Upper lobe of left lung (tissue), 6 donors: Measurements from ENCODE around the gene TJP3. TPM values are rescaled to one million over a fixed set of nuclear protein-coding genes. Genes with fewer than 3 reads are reported as not detected.

Experiments used
- ATAC-seq, 2 donors: fragments of 200-7000 bp; cut with Tn5 transposase; one replicate each; pipeline ENCODE4 v1.9.1; 2022; ENCODE audit warnings: mild to moderate bottlenecking in 2 of 2, moderate library complexity in 2 of 2; ENCODE audit not compliant: low FRiP score in 2 of 2
- DNase-seq, 2 donors: peaks; one replicate each; pipeline ENCODE4 v3.0.0-alpha.2; 2019 to 2020
- H3K27ac ChIP-seq, 4 donors: fragments of 200-600 bp; sonication (generic); one replicate each; pipeline ENCODE4 v1.5.1; 2016 to 2019
- H3K27me3 ChIP-seq, 4 donors: fragments of 200-600 bp; sonication (generic); one replicate each; pipeline ENCODE4 v1.5.1; 2017 to 2019
- H3K36me3 ChIP-seq, 4 donors: fragments of 200-600 bp; sonication (generic); one replicate each; pipeline ENCODE4 v1.5.1; 2016 to 2019
- H3K4me1 ChIP-seq, 4 donors: fragments of 200-600 bp; sonication (generic); one replicate each; pipeline ENCODE4 v1.5.1; 2018 to 2019
- H3K4me3 ChIP-seq, 4 donors: fragments of 200-600 bp; sonication (generic); one replicate each; pipeline ENCODE4 v1.5.1; 2017 to 2019; ENCODE audit warnings: mild to moderate bottlenecking in 2 of 4, moderate library complexity in 1 of 4
- H3K9me3 ChIP-seq, 4 donors: fragments of 200-600 bp; sonication (generic); one replicate each; pipeline ENCODE4 v1.5.1; 2018 to 2019
- CTCF ChIP-seq, 6 experiments: fragments of 450-650 bp in 4 of 6; fragments of 200-600 bp in 2 of 6; sonication (generic) in 2 of 6; IDR thresholded peaks; one replicate each; pipeline ENCODE4 v1.5.1; 2016 to 2019; ENCODE audit warnings: antibody characterized with exemption in 6 of 6
- EP300 ChIP-seq, 4 donors: sonication (generic); formaldehyde crosslinking; IDR thresholded peaks; one replicate each; pipeline ENCODE4 v1.5.1; 2017; ENCODE audit warnings: antibody characterized with exemption in 4 of 4, control low read depth in 2 of 4
- POLR2A ChIP-seq, 4 donors: fragments of 450-650 bp; IDR thresholded peaks; one replicate each; pipeline ENCODE4 v1.5.1; 2016 to 2017; ENCODE audit warnings: antibody characterized with exemption in 4 of 4, mild to moderate bottlenecking in 2 of 4
- POLR2AphosphoS5 ChIP-seq, 2 donors: sonication (generic); formaldehyde crosslinking; IDR thresholded peaks; one replicate each; pipeline ENCODE4 v1.5.1; 2017; ENCODE audit warnings: antibody characterized with exemption in 2 of 2
- WGBS, 2 donors: methylation state at CpG; one replicate each; pipeline ENCODE4 v1.1.5; 2017 to 2018; 5-methylcytosine and 5-hydroxymethylcytosine counted together
- total RNA-seq, 6 donors: library from RNA; depleted of rRNA in 4 of 6; stranded (reverse); fragments of >200 nt in 4 of 6; gene quantifications; one replicate each; pipeline versions ENCODE4 v1.1.0 to v1.2.1, GENCODE V29; 2016 to 2021
- donor health status: DM: no; HTN: no; CAD: no; lungs with moderate emphysema.
- donor health status: DM: no; HTN: yes; CAD: no; lungs with severe emphysema.

TJP3 gene
- total RNA-seq, 6 donors from 2014 or later, result 27.2 to 94.3 (median 55.5) TPM

GRCh38 chr19:3745363-3746045 is 37.3 kb downstream of the TJP3 start:
- no peak for DNase-seq
- no peak for TF ChIP-seq POLR2AphosphoS5 (IDR thresholded peaks at IDR 0.05)
- Histone ChIP-seq H3K9me3 (no peaks in the 10 kb centered on the region), H3K36me3 (peaks cover 4 to 19% (median 13%) of the 10 kb centered on the region in 4 donors), H3K4me1 (no peaks in the 10 kb centered on the region), H3K27ac (no peak overlapping the region), H3K4me3 (no peak overlapping the region), H3K27me3 (no peaks in the 10 kb centered on the region)
- peak in 1 of 2 donors; percentile 4 for ATAC-seq
- 63 to 77% methylated on average over 8 of the region's 8 CpGs for WGBS, 2 donors

GRCh38 chr19:3746371-3747056 is 38.3 kb downstream of the TJP3 start:
- H3K27me3 ChIP-seq, result no peaks in the 10 kb centered on the region
- peak in 1 of 2 donors; percentile 7 for ATAC-seq
- WGBS, 2 donors, result 74% methylated on average over 26 to 30 of the region's 31 CpGs
- no peaks in the 10 kb centered on the region for H3K4me1 ChIP-seq
- no peaks in the 10 kb centered on the region for H3K9me3 ChIP-seq
- peaks cover 11 to 25% (median 21%) of the 10 kb centered on the region in 4 donors for H3K36me3 ChIP-seq
- TF ChIP-seq POLR2AphosphoS5 (IDR thresholded peaks at IDR 0.05), result no peak
- TF ChIP-seq CTCF (IDR thresholded peaks at IDR 0.05), result no peak
- TF ChIP-seq POLR2A (IDR thresholded peaks at IDR 0.05), result no peak
- TF ChIP-seq EP300 (IDR thresholded peaks at IDR 0.05), result no peak
- H3K27ac ChIP-seq, result no peak overlapping the region
- DNase-seq, result peak in 1 of 2 donors; percentile 77
- no peak overlapping the region for H3K4me3 ChIP-seq

- H3K4me3 ChIP-seq, result no peak overlapping the region
- 81 to 83% methylated on average over 8 of the region's 8 CpGs for WGBS, 2 donors
- ATAC-seq (no peak), DNase-seq (peak in 1 of 2 donors; percentile 41)
- TF ChIP-seq POLR2AphosphoS5 (IDR thresholded peaks at IDR 0.05) (no peak), EP300 (IDR thresholded peaks at IDR 0.05) (no peak), CTCF (IDR thresholded peaks at IDR 0.05) (no peak), POLR2A (IDR thresholded peaks at IDR 0.05) (no peak)
- H3K9me3 ChIP-seq, result no peaks in the 10 kb centered on the region
- no peaks in the 10 kb centered on the region for H3K4me1 ChIP-seq
- no peak overlapping the region for H3K27ac ChIP-seq
- peaks cover 12 to 47% (median 41%) of the 10 kb centered on the region in 4 donors for H3K36me3 ChIP-seq
- H3K27me3 ChIP-seq, result no peaks in the 10 kb centered on the region
These were observed 40.8 kb downstream of the TJP3 start for GRCh38 chr19:3748965-3749364.

- Histone ChIP-seq H3K27me3 (no peaks in the 10 kb centered on the region), H3K36me3 (peaks cover 12 to 51% (median 44%) of the 10 kb centered on the region in 4 donors), H3K27ac (no peak overlapping the region), H3K4me1 (no peaks in the 10 kb centered on the region), H3K4me3 (no peak overlapping the region), H3K9me3 (no peaks in the 10 kb centered on the region)
- TF ChIP-seq POLR2A (IDR thresholded peaks at IDR 0.05) (no peak), CTCF (IDR thresholded peaks at IDR 0.05) (no peak)
- DNase-seq (no peak), ATAC-seq (no peak)
- 89 to 98% methylated on average over 1 to 2 of the region's 2 CpGs for WGBS, 2 donors
These were observed 42.0 kb downstream of the TJP3 start for GRCh38 chr19:3750211-3750610.

- H3K36me3 ChIP-seq, result peaks cover 12 to 51% (median 44%) of the 10 kb centered on the region in 4 donors
- 98 to 100% methylated on average over 7 to 30 of the region's 30 CpGs for WGBS, 2 donors
- H3K27ac ChIP-seq, result no peak overlapping the region
- no peaks in the 10 kb centered on the region for H3K4me1 ChIP-seq
- TF ChIP-seq EP300 (IDR thresholded peaks at IDR 0.05) (no peak), CTCF (IDR thresholded peaks at IDR 0.05) (no peak), POLR2A (IDR thresholded peaks at IDR 0.05) (no peak), POLR2AphosphoS5 (IDR thresholded peaks at IDR 0.05) (no peak)
- ATAC-seq (no peak), DNase-seq (peak in 1 of 2 donors; percentile 78)
- no peaks in the 10 kb centered on the region for H3K9me3 ChIP-seq
- no peaks in the 10 kb centered on the region for H3K27me3 ChIP-seq
- no peak overlapping the region for H3K4me3 ChIP-seq
These were observed 43.1 kb downstream of the TJP3 start for GRCh38 chr19:3751236-3751635.
